ENCODE results near the gene TPH2. TPM values are rescaled to one million over a fixed set of nuclear protein-coding genes. Genes with fewer than 3 reads are reported as not detected.

TPH2 gene
- total RNA-seq, 2 experiments from 2014 or later, result not detected

DNA sequence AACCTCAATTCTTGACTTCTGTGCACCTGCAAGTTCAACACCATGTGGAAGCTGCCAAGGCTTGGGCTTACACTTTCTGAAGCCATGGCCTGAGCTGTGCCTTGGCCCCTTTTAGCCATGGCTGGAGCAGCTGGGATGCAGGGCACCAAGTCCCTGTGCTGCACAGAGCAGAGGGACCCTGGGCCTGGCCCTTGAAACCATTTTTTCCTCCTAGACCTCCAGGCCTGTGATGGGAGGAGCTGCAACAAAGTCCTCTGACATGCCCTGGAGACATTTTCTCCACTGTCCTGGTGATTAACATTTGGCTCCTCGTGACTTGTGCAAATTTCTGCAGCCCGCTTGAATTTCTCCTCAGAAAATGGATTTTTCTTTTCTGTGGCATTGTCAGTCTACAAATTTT, 132.4 kb downstream of the TPH2 start:
- no peak overlapping the region for H3K27ac Mint-ChIP-seq

DNA sequence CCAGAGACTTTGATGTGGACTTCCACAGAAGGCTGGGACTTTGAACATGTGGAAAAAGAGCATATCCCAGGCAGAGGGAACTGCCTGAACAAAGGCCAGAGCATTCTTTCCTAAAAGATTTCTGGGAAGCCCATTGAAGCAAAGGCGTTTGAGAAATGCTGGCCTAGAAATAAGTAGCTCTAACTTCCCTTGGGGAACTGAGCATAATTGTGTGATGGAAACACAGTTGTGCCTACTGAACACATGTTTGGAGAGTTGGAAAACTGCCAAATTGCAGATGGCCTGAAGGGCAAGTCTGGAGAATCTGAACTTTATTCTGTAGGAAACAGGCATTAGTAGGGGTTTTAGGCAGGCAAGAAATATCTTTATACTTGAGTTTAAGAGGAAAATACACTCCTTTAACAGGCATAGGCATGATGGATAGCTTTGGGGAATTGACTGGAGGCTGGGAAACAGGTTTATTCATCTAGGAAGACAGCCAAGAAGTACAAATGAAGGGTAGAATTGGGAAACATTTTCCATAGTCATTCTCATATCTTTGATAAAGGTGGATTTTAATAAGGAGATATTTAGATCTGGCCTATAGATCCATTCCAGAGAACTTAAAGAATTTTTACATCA, 134.1 kb downstream of the TPH2 start:
- H3K4me1 Mint-ChIP-seq, result no peaks in the 10 kb centered on the region
- CTCF ChIA-PET, result no interaction called here
- H3K27ac Mint-ChIP-seq, result no peak overlapping the region
- POLR2A ChIA-PET, result no interaction called here
- H3K4me3 Mint-ChIP-seq, result no peak overlapping the region
- DNase-seq, result no peak
- peaks cover 7% of the 10 kb centered on the region for H3K9me3 Mint-ChIP-seq
- no peaks in the 10 kb centered on the region for H3K27me3 Mint-ChIP-seq
- no peaks in the 10 kb centered on the region for H3K36me3 Mint-ChIP-seq (ENCODE audit: low read depth)

More for the DNA sequence above, 132.4 kb downstream of the TPH2 start:
- ChIA-PET CTCF (no interaction called here), POLR2A (no interaction called here)
- Mint-ChIP-seq H3K27me3 (no peaks in the 10 kb centered on the region), H3K36me3 (ENCODE audit: low read depth) (no peaks in the 10 kb centered on the region), H3K9me3 (peaks cover 7% of the 10 kb centered on the region), H3K4me1 (no peaks in the 10 kb centered on the region), H3K4me3 (no peak overlapping the region)
- DNase-seq, result no peak

DNA sequence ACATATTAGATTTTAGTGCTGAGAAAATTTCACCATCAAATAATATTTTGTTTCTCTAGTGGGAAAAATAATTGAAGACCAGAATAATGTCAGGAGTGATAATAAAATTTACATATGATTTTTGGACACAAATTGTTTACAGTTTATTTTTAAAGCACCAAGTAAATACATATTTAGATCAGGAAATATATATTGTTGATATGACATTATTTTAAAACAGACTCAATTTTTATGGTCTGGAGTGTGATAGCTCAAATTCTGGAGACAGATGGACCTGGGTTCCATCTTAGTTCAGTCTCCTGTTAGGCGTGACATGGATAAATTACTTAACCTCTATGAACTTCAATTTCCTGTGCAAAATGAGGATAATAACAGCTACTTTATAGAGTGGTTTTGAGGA, 135.4 kb downstream of the TPH2 start:
- ChIA-PET POLR2A (no interaction called here), CTCF (no interaction called here)
- H3K9me3 Mint-ChIP-seq, result peaks cover 7% of the 10 kb centered on the region
- H3K36me3 Mint-ChIP-seq (ENCODE audit: low read depth), result no peaks in the 10 kb centered on the region
- H3K27me3 Mint-ChIP-seq, result no peaks in the 10 kb centered on the region
- no peak overlapping the region for H3K4me3 Mint-ChIP-seq
- H3K27ac Mint-ChIP-seq, result no peak overlapping the region
- DNase-seq, result no peak
- no peaks in the 10 kb centered on the region for H3K4me1 Mint-ChIP-seq

DNA sequence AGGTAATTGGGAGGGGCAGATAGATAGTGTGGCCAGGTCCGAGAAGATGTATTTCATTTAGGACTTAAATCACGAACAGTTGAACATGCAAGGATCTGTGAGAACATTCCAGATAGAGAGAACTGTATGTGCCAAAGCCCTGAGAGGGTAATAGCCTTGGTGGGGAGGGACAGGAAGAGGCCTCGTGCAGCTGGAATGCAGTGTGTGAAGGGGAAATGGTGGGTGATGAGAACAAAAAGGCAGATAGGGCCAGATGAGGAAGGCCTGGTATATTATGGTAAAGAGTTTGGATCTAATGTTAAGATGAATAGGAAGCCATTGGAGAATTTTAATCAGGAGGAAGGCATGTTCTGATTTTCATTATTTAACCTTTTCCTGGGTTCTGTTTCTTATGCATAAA, 136.3 kb downstream of the TPH2 start:
- Mint-ChIP-seq H3K4me3 (no peak overlapping the region), H3K9me3 (peaks cover 7% of the 10 kb centered on the region), H3K27me3 (no peaks in the 10 kb centered on the region)

DNA sequence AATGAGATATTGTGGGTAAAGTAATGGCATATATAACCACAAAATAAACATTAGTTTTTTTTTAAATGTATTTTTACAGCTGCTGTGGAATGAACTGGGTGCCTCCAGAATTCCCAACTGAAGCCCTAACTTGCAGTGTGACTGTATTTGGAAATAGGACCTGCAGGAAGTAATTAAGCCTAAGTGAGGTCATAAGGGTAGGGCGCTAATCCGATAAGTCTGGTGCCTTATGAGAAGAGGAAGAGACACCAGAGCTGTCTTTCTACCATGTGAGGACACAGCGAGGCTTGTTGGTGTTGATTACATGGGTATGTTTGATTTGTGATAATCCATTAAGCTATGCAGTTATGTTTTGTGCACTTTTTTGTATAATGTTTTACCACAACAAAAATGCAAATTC, 136.8 kb downstream of the TPH2 start:
- Mint-ChIP-seq H3K9me3 (peaks cover 7% of the 10 kb centered on the region), H3K27me3 (no peaks in the 10 kb centered on the region), H3K4me3 (no peak overlapping the region), H3K36me3 (ENCODE audit: low read depth) (no peaks in the 10 kb centered on the region), H3K27ac (no peak overlapping the region), H3K4me1 (no peaks in the 10 kb centered on the region)
- ChIA-PET CTCF (no interaction called here), POLR2A (no interaction called here)
- no peak for DNase-seq

More for the DNA sequence above, 136.3 kb downstream of the TPH2 start:
- H3K36me3 Mint-ChIP-seq (ENCODE audit: low read depth), result no peaks in the 10 kb centered on the region
- no peaks in the 10 kb centered on the region for H3K4me1 Mint-ChIP-seq
- no peak overlapping the region for H3K27ac Mint-ChIP-seq
- ChIA-PET POLR2A (no interaction called here), CTCF (no interaction called here)
- no peak for DNase-seq

DNA sequence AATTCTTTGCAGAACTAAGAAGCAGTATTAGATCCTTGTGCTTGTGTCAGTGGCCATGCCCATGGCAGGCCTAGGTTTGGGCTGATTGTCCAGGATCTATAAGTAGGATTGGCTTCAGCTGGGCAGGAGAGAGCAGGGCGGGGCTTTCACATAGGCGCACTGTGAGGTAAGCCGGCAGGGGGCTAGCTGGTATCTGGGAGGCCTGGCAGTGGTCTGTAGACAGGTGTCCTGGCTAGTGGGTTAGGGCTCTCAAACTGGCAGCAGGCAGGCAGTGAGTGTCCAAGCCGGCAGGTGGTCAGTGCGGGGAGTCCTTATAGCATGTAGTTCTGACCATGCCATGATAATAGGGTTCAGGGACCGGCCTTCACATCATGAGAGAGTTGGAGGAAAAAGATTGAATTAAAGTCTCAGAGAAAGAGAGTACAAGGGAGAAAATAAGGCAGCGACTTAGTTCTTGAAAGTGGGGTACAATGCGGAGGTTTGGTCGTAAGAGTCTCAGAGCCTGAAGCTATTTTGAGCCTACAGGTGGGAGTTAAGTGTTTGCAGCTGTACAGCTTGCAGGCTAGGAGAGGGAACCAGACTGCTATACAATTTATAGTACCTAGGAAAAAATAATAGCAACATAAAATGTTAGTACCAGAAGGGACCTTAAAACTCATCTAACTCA, 137.4 kb downstream of the TPH2 start:
- Mint-ChIP-seq H3K27ac (no peak overlapping the region), H3K4me1 (no peaks in the 10 kb centered on the region), H3K27me3 (no peaks in the 10 kb centered on the region), H3K4me3 (no peak overlapping the region), H3K9me3 (peaks cover 7% of the 10 kb centered on the region), H3K36me3 (ENCODE audit: low read depth) (no peaks in the 10 kb centered on the region)
- DNase-seq, result no peak
- ChIA-PET POLR2A (no interaction called here), CTCF (no interaction called here)

DNA sequence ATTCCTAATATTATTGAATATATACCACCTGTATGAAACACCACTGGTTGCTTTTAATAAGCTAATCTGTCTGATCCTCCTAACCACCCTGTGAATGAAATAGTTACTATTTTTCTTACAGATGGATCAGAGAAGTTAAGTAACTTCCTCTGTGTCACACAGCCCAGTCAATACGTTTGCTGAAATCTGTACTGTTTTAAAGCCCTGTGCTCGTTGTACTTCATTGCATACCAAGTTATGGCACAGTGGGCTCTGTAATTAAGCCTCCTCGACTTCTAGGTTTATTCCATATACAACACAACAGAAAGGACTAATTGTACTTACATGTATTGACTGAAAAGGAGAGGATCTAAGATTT, 137.9 kb downstream of the TPH2 start:
- ChIA-PET CTCF (no interaction called here), POLR2A (no interaction called here)
- H3K9me3 Mint-ChIP-seq, result peaks cover 3% of the 10 kb centered on the region
- DNase-seq, result no peak
- H3K4me3 Mint-ChIP-seq, result no peak overlapping the region
- no peaks in the 10 kb centered on the region for H3K4me1 Mint-ChIP-seq
- no peaks in the 10 kb centered on the region for H3K36me3 Mint-ChIP-seq (ENCODE audit: low read depth)
- no peaks in the 10 kb centered on the region for H3K27me3 Mint-ChIP-seq
- no peak overlapping the region for H3K27ac Mint-ChIP-seq

DNA sequence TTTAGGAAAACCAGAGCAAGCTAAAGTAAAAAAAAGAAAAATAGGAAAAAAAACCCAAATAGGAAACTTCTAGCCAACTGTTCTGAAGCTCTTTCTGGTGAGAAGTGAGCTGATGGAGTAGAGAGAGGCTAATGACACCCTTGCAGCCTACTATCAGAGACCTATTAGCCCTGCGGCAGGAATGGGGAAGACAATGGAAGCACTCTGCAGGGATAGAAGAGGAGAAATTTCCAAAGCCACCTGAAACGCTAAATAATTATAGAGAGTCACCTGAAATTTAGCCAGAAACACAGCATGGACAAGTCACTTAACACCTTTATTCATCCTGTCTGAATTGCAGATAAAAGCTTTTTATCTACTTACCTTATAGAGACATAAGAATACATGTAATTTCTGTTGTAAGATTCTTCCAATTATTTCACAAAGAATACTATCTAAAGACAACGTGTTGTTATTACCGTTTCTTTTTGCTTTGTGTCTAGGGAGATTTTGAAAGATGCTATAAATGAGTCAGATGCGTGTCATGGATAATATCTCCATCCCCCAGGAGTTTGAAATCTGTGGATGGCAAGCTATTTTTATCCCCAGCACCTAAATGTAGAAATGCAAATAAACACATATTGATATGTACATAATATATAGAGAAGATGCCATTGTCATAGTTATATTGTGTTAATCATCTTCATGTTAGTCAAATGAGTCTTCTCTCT, 138.6 kb downstream of the TPH2 start:
- CTCF ChIA-PET, result no interaction called here
- Mint-ChIP-seq H3K4me1 (no peaks in the 10 kb centered on the region), H3K4me3 (no peak overlapping the region), H3K27me3 (peaks cover 3% of the 10 kb centered on the region), H3K36me3 (ENCODE audit: low read depth) (no peaks in the 10 kb centered on the region), H3K27ac (no peak overlapping the region), H3K9me3 (no peaks in the 10 kb centered on the region)
- DNase-seq, result no peak
- POLR2A ChIA-PET, result no interaction called here

DNA sequence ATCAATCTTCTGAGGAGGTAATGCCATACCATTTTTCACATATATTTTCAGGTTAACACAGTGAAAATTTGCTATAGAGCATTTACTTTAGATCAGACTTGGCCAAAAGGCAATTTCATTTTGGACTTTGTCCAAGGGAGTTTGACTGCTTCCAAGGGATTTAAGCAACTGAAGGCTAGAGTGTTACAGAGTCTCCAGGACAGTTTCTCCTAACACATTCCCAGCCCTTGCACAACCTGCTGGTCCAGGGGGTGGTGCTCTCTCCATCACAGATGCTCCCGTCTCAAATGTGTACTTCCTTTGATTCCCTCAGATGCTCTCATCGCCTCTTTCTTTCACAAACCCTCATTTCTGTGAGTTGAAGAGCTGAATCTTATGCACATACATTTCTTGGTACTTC, 143.1 kb downstream of the TPH2 start:
- no peak overlapping the region for H3K4me3 Mint-ChIP-seq
- no peak for DNase-seq
- H3K36me3 Mint-ChIP-seq (ENCODE audit: low read depth), result no peaks in the 10 kb centered on the region
- POLR2A ChIA-PET, result no interaction called here
- H3K27me3 Mint-ChIP-seq, result peaks cover 7% of the 10 kb centered on the region
- H3K9me3 Mint-ChIP-seq, result no peaks in the 10 kb centered on the region
- H3K27ac Mint-ChIP-seq, result no peak overlapping the region
- no peaks in the 10 kb centered on the region for H3K4me1 Mint-ChIP-seq
- CTCF ChIA-PET, result no interaction called here

Other genes with a start within 250 kb of the TPH2 start
- 10 to 100 TPM; 65.5 to 81.7 TPM for gene RAB21, start 184.0 kb upstream of the TPH2 start, total RNA-seq
- 10 to 100 TPM; 50.1 to 55.4 TPM for gene TBC1D15, start 99.1 kb upstream of the TPH2 start, total RNA-seq